GM12892 (cell line): ENCODE data around the gene CTSC.

ENCODE experiments used
- POLR2A ChIP-seq: IDR thresholded peaks from 2 replicates; pipeline ENCODE4 v1.6.1; 2011; ENCODE audit warnings: low read depth, low read length, control low read depth
- POLR2AphosphoS5 ChIP-seq: IDR thresholded peaks from 2 replicates; pipeline ENCODE4 v1.6.1; 2011; ENCODE audit warnings: low read depth, low read length, control low read depth

- TF ChIP-seq POLR2AphosphoS5 (no peak), POLR2A (no peak)
Observed at GRCh38 chr11:88301488-88302140, 35.9 kb downstream of the CTSC start.
